ENCODE results near the gene PDZRN3. TPM values are rescaled to one million over a fixed set of nuclear protein-coding genes. Genes with fewer than 3 reads are reported as not detected.

Gene PDZRN3
- total and polyA plus RNA-seq, 2 donors (not counting 3 experiments of a cell fraction or from before 2014, with no cell fraction given), result not detected

DNA sequence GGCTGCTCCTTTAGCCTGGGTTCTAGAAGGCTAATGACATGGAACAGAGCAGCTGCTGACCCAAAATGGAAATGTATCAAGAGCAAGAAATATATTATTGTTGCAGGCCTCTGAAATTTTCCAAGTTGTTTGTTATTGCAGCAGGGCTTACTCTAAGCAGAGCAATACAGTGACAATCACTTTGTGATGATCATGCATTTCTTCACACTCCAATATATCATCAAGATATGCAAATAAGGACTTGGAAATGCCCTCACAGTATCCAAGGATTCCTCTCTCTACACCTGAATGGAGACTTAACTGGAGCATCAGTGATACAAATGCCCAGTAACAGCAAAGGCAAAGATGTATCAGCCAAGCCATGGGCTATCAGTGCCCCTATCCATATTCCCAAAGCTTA lies 89.6 kb downstream of the PDZRN3 start:
- no peaks in the 10 kb centered on the region for H3K79me2 ChIP-seq (ENCODE audit: control insufficient read depth, insufficient read depth, low read length)

More for the DNA sequence above, 89.6 kb downstream of the PDZRN3 start:
- Histone ChIP-seq H3K36me3 (ENCODE audit: control insufficient read depth in 2 of 2, extremely low read depth in 1 of 2, insufficient read depth in 2 of 2, low read length in 2 of 2) (no peaks in the 10 kb centered on the region), H3K4me1 (ENCODE audit: control insufficient read depth, extremely low read depth, insufficient read depth, low read length) (no peaks in the 10 kb centered on the region), H3K4me2 (ENCODE audit: insufficient read depth, low read length) (no peak overlapping the region), H3K27ac (ENCODE audit: insufficient read depth, low read depth, low read length) (no peak overlapping the region), H3K9me1 (replicated peaks; ENCODE audit: control insufficient read depth, extremely low read depth, insufficient read depth, low read length) (no peaks in the 10 kb centered on the region), H3K9ac (replicated peaks; ENCODE audit: extremely low read depth, insufficient read depth, low read length) (no peak overlapping the region), H3K4me3 (replicated peaks in 1 of 3; ENCODE audit: insufficient read depth in 1 of 3, low read depth in 1 of 3, low read length in 3 of 3) (no peak overlapping the region), H3K27me3 (ENCODE audit: control insufficient read depth in 2 of 2, insufficient read depth in 2 of 2, low read length in 2 of 2) (no peaks in the 10 kb centered on the region), H3K9me3 (replicated peaks; ENCODE audit: control insufficient read depth, insufficient read depth, low read length) (no peaks in the 10 kb centered on the region), H4K20me1 (replicated peaks; ENCODE audit: control insufficient read depth, extremely low read depth, insufficient read depth, low read length) (no peaks in the 10 kb centered on the region), H2AFZ (ENCODE audit: low read depth, low read length) (no peak overlapping the region)
- no TSS peak for BruUV-seq (replicated peaks)
- ChIA-PET POLR2A (no interaction called here), CTCF (no interaction called here)
- no peak for TF ChIP-seq JUN (IDR thresholded peaks at IDR 0.05; ENCODE audit: borderline replicate concordance, insufficient read depth, insufficient read length, low read depth)
- TF ChIP-seq FOS (IDR thresholded peaks at IDR 0.05; ENCODE audit: borderline replicate concordance, insufficient read depth, low read length), result no peak
- TF ChIP-seq, protein P1, sequence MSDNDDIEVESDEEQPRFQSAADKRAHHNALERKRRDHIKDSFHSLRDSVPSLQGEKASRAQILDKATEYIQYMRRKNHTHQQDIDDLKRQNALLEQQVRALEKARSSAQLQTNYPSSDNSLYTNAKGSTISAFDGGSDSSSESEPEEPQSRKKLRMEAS (IDR thresholded peaks at IDR 0.05; ENCODE audit: insufficient read depth, insufficient read length), result no peak
- no peak for TF ChIP-seq GATA2 (IDR thresholded peaks at IDR 0.05; ENCODE audit: insufficient read depth, insufficient read length, low read depth, low read length)
- no peak for TF ChIP-seq POLR2A (IDR thresholded peaks at IDR 0.05; ENCODE audit: low read depth, low read length)
- TF ChIP-seq POLR2AphosphoS5 (IDR thresholded peaks at IDR 0.05; ENCODE audit: insufficient read depth, low read depth, low read length), result no peak
- TF ChIP-seq EZH2 (IDR thresholded peaks at IDR 0.05; ENCODE audit: borderline replicate concordance, low read depth, low read length, severe bottlenecking), result no peak
- TF ChIP-seq, protein P2, sequence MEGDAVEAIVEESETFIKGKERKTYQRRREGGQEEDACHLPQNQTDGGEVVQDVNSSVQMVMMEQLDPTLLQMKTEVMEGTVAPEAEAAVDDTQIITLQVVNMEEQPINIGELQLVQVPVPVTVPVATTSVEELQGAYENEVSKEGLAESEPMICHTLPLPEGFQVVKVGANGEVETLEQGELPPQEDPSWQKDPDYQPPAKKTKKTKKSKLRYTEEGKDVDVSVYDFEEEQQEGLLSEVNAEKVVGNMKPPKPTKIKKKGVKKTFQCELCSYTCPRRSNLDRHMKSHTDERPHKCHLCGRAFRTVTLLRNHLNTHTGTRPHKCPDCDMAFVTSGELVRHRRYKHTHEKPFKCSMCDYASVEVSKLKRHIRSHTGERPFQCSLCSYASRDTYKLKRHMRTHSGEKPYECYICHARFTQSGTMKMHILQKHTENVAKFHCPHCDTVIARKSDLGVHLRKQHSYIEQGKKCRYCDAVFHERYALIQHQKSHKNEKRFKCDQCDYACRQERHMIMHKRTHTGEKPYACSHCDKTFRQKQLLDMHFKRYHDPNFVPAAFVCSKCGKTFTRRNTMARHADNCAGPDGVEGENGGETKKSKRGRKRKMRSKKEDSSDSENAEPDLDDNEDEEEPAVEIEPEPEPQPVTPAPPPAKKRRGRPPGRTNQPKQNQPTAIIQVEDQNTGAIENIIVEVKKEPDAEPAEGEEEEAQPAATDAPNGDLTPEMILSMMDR (IDR thresholded peaks at IDR 0.05; ENCODE audit: extremely low read depth in 1 of 2, insufficient read depth in 1 of 2, low read depth in 1 of 2, low read length in 2 of 2), result no peak
- TF ChIP-seq MYC (IDR thresholded peaks at IDR 0.05; ENCODE audit: low read depth, low read length), result no peak
- DNase-seq (ENCODE audit: low read depth, low spot score) (no peak), FAIRE-seq (no peak)
- dilution Hi-C loops (cut with MboI; ENCODE audit: extremely low pct_ligation_motif_present, low sequenced_read_pairs), result no loop called here
- intact Hi-C loops (cut with micrococcal nuclease), result no loop called here
